DMS53 treated with DMSO at 0.1 percent for 48 hours (cell line): ENCODE data around the gene PIK3R3.
"Not testable (repeated sequence)": the region's sequence is repeated elsewhere in the genome, so short reads cannot be mapped to it uniquely, and the experiment has no call there.

ENCODE experiments used
- DNase-seq: peaks from one replicate; lab custom pipeline; 2025; ENCODE audit not compliant: unreplicated experiment; lab: John Stamatoyannopoulos, UW

PIK3R3 gene

GRCh38 chr1:46070164-46070814, 62.1 kb downstream of the PIK3R3 start:
- no peak for DNase-seq

DNA sequence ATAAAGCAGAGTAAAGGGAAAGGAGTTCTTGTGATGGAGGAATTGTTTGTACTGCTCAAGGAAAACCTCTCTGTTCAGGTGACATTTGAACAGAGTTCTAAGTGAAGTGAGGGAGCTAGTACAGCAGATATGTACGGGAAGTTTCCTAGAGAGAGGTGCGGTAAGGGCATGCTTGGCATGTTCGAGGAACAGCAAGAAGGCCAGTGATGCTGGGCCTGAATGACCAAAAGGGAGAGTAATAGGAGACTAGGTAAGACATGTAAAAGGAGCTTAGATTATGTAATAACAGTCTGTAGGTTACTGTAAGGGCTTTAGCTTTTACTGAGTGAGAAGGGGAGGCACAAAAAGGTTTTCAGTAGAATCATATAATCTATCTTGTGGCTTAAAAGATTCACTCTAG, 63.9 kb downstream of the PIK3R3 start:
- no peak for DNase-seq

- no peak for DNase-seq
These were observed 64.8 kb downstream of the PIK3R3 start for GRCh38 chr1:46067652-46068051.

- peak; percentile 84 for DNase-seq
These were observed 67.0 kb downstream of the PIK3R3 start for GRCh38 chr1:46065405-46065804.

DNA sequence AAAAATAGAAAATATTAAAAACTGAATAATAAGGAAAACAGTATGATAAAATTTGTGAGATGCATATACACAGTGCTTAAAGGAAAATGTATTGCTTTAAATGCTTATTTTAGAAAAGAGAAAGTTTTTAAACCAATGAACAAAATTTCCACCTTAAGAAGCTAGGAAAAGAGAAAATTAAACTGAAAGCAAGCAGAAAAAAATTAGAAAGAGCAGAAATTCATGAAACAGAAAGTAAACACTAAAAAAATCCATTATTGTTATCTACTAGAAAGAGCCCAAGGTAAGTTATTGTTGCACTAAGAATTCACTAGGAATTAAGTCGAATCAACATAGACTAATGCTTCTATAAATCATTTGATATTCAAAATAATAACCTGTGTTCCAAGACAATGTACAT, 67.7 kb downstream of the PIK3R3 start:
- DNase-seq: no peak

- peak; percentile 77 for DNase-seq
These were observed 69.6 kb downstream of the PIK3R3 start for GRCh38 chr1:46062651-46063319.

DNA sequence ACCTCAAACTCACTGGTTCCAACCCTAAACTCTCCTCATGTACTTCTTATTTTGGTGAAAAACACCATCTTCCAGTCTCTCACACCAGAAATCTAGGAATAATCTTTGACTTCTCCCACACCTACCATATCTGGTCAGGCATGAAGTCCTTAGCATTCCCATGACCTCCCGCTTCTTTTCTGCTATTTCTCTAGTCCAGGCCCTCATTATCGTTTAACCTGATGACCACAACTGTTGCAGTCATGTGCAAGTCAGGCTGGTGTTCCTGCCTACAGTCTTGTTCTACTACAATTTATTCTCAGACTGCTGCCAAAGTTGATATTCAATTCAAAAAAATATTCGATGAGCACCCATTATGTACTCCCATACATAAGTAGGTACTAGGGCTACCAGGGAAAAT, 71.3 kb downstream of the PIK3R3 start:
- no peak for DNase-seq

GRCh38 chr1:46058936-46059335, 73.5 kb downstream of the PIK3R3 start:
- DNase-seq: no peak

GRCh38 chr1:46057781-46058180, 74.6 kb downstream of the PIK3R3 start:
- DNase-seq: no peak

- not testable (repeated sequence) for DNase-seq
These were observed 75.2 kb downstream of the PIK3R3 start for GRCh38 chr1:46057215-46057614.

GRCh38 chr1:46056325-46056724, 76.1 kb downstream of the PIK3R3 start:
- DNase-seq: no peak

- DNase-seq: peak; percentile 44
These were observed 78.7 kb downstream of the PIK3R3 start for GRCh38 chr1:46053734-46054133.

GRCh38 chr1:46044116-46044515, 88.3 kb downstream of the PIK3R3 start:
- no peak for DNase-seq

GRCh38 chr1:46043458-46044017, 88.9 kb downstream of the PIK3R3 start:
- DNase-seq: no peak

GRCh38 chr1:46041974-46042373, 90.5 kb downstream of the PIK3R3 start:
- peak; percentile 31 for DNase-seq

DNA sequence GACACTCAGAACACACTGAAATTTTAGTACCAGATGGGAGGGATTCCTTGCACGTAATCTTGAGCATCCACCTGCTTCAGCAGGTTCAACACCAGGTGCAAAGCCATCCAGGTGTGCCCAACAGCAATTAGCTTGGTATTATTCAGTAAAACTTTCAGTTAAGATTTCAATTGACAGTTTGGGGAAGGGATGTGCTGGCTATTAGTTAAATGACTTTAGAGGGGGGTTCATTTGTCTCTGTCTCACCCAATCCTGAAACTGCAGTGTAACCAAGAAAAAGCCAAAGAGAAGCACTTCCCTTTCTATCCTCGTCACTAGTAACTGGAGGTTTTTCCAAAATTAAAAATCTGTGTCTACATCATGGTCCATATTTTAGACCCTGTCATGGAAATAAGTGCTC, 90.9 kb downstream of the PIK3R3 start:
- DNase-seq: no peak

DNA sequence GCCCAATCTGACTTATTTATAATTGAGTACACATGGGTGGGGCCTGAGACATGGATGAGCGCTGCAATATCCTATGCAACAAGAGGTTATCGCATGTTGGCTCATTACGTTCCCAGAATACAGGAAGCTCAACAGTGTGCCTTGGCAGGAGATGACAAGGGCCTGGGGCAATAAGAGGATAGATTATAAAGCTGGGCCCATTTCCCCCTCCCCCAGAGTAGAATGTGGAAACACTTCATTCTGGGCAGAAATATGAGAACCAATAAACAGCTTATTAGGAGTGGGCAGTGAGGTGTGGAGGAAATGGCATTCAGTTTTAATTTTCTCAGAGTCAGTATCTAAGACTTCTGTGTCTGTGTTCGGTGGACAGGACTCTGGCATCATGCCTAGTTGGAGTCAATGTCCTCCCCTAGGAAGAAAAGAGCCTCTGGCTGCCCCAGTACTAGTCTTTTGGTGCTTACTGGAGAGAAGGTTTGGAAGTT, 92.8 kb downstream of the PIK3R3 start:
- peak; percentile 71 for DNase-seq

DNA sequence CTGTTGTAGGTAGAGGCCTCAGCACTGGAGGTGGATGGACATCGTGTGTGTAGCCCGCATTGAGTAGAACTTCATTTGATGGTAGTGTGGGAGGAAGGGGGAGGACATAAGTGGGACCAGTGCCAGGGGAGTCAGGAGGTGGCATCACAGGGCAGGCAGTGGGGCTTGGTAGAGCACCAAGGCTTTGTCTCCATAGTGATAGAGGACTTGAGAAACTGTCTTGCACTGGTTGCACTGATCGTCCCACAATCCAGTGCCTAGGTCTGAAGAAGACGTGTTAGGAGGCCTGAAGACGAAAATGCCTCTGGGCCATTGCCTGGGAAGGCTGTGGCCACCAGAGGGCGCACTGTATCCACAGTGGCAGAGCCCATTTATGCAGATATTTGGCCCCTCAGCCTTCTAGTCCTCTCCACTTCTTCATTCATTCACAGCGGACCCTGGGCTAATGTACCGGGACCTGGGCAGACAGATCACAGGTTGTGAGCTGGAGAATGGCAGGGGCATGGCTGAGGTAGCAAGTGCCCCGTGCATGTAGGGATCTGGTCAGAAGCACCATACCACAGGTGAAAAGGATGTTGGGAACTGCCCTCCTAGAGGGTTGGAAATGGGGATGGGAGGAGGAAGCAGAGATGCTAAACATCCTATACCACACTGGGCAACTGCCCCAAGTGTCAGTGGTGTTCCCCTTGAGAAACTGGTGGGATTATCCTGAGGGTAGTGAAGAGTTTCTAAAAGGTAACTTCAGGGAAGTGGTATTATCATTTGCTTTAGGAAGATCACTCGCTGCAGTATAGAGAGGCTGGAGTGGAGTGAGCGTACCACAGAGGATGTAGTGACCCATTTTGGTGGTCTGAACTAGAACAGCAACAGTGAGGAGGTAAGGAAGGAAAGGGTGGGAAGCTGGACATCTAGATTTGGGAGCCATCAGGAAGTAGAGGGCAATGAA, 95.3 kb downstream of the PIK3R3 start:
- DNase-seq: peak; percentile 94

GRCh38 chr1:46034601-46035516, 97.6 kb downstream of the PIK3R3 start:
- DNase-seq: no peak
